HG02642 (cell line): ENCODE measurements around the gene PTPRN2.
"Not testable (repeated sequence)": the region's sequence is repeated elsewhere in the genome, so short reads cannot be mapped to it uniquely, and the experiment has no call there.

Source experiments
- ATAC-seq: cut with Tn5 transposase; IDR thresholded peaks from one replicate; pipeline ENCODE4 v1.9.1; 2021; ENCODE audit warnings: mild to moderate bottlenecking; ENCODE audit not compliant: unreplicated experiment, poor library complexity

Gene PTPRN2

DNA sequence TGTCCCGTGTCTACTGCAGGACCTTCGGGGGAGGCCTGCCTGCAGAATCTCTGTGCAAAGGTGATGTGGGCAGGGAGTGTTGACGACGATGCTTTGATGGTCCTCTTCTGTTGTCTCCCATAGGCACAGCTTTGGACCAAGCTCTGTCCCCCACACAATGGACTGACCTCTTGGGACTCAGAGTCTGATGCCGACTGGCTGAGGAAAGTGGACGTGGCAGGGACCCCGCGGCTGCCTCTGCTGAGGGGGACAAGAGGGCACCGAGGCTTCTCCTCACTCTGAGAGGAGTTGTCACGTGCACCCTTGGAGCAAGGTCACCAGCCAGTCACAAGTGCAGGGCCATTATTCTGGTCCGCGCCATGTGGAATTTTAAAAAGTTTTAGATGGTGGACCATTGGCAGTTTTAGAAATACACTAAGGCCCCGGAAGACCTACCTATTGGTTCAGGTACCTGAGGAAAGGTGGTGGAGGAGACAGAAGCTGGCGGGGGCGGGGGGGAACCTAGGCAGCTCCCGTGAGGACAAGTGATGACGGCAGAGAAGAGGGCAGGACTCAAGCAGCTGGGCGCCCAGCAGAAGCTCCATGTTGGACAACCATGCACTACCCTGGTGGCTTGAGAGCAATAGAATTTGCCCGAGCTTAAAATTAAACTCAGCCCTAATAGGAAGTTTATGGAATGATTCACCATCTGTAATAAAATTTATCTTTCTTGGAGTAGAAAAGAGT is 331.4 kb downstream of the PTPRN2 start:
- ATAC-seq = no peak

DNA sequence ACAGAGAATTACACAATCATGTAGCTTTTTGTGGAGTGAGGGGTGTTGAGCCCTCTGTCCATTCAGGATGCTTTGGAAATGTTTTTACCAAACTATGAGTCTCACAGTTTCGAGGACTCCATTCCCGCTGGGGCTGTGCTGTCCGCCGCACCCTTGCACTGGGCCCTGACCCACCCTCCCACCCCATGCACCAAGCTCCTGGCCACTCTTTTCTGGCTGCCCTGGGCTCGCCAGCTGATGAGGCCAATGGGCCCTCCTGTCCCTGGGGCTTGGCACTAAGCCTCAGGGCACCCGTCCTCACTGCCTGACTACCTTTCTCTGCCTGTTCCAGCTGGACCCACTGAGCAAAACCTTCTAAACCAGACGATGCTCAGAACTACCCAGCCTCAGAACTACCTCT is 332.1 kb downstream of the PTPRN2 start:
- ATAC-seq = no peak

DNA sequence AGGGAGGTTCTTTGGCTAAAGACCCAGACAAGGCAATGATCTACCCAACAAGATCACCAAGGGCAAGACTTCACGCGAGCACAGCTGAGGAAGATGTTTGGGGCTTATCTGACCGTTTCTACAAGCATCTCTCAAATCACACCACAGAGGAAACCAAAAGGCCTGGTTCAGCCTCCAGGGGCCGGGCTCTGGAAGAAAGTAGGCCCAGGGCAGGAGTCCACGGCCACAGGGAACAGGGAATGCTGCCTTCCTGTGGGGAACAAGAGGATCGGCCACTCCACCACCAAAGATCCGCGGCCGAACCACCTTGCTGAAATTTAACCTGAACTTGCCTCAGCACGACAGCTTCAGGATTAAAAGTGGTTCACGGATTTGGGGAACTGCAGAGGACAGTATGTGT is 332.5 kb downstream of the PTPRN2 start:
- ATAC-seq = no peak

- ATAC-seq = not testable (repeated sequence)
Measured at GRCh38 chr7:158253670-158254045, 334.0 kb downstream of the PTPRN2 start.

DNA sequence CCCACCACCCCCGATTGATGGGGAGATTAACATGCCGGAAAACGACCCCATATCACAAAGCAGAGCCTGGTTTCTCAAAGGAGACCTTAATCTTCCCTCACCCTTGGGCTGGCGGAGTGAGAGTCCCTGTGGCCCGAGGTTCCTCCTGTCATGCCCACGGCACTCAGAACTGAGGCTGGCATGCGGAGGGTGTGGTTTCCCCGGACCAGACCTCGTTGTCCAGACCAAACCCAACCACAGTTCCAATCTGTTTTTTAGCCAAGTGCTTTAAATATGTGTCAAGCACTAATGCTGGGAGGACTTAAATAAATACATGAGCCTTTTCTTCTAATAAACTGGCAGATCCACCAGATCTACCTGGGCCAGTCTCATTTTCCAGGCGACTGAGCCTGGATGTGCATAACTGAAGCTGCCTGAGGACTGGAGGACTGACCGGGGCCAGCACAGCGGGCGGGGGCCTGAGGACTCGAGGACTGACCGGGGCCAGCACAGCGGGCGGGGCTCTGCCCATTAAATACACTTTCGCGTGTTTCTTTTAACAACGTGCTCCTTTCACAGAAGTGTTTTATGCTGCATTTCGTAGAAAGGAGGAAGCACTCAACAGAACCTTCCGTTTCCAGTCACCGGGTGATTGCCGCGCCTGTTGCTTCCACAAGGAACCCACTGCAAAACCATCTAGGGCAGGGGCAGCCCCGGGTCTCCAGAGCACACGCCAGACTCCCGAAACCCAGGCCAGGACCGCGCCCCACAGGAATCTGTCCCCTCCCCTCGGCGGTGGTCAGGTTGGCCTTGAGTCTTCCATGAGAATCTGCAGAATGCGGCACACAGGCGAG is 334.6 kb downstream of the PTPRN2 start:
- ATAC-seq = no peak

DNA sequence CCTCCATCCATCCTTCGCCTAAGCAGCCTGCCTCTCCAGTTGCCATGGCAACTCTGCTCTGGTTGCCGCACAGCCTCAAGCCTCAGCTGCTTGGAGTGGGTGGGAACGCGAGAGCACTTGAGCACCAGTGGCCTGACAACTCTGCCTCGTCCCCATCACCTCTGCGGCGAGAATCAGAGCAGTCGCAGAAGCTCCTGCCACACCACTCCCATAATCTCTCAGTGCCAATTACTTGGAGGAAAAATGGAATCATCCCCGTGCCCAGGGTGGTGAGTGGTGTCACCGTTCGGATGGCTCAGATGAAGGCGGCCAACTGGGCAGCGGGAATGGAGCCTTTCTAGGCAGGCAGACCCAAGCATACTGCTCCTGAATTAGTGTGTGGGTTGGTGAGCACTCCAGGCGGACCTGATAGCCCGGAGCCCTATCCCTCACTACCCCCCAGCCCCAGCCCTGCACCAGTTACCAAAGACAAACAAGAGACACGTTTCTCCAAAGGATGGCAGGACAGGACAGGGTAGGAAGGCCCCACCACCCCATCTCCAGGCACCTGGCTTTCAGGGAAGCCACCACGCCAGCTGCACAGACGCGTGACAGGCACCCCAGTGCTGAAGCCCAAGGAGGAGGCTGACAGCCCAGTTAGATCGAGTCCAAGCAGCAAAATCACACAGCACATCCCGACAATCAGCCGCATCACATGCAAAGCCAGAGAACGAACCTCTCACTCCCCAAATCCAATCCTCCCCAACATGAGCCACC is 335.4 kb downstream of the PTPRN2 start:
- no peak for ATAC-seq

GRCh38 chr7:158251061-158251965 is 336.3 kb downstream of the PTPRN2 start:
- no peak for ATAC-seq

GRCh38 chr7:158249692-158250091 is 337.9 kb downstream of the PTPRN2 start:
- ATAC-seq = no peak

DNA sequence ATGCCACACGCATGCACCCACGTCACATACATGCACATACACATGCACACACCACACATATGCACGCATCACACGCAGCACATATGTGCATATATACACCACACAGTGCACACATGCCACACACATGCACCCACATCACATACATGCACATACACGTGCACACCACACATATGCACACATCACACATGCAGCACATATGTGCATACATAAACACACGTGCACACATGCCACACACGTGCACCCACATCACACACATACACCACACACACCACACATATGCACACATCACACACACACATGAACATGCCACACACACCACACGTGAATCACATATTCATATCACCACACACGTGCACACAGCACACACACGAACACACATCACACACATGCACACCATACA is 338.8 kb downstream of the PTPRN2 start:
- no peak for ATAC-seq

DNA sequence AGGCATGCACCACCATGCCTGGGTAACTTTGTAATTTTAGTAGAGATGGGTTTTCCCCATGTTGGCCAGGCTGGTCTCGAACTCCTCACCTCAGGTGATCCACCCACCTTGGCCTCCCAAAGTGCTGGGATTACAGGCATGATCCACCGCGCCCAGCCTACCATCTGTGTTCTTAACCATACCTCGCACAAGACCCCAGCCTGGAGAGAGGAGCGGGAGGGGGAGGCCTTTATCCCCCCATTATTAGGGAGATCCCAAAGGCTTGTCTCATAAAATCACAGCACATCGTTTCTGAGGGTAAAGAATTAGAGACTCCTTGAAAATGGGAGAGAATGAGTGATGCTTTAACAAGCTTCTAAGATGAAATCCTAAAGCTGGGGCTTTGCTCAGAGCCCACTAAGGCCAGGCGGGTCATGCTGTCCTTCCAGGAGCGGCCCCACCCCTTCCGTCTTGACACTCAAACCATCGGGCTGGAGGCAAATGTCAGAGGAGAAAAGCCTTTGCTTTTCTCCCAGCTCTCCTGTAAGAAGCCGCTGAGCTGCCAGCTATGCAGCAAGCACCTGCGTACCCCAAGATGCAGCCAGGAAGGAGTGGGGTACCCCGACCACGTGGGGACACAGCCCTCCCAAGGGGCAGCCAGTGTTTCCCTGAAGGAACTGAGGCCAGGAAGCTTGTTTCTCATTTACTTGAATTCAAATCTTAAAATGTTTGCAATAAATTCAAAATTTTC is 339.7 kb downstream of the PTPRN2 start:
- no peak for ATAC-seq

DNA sequence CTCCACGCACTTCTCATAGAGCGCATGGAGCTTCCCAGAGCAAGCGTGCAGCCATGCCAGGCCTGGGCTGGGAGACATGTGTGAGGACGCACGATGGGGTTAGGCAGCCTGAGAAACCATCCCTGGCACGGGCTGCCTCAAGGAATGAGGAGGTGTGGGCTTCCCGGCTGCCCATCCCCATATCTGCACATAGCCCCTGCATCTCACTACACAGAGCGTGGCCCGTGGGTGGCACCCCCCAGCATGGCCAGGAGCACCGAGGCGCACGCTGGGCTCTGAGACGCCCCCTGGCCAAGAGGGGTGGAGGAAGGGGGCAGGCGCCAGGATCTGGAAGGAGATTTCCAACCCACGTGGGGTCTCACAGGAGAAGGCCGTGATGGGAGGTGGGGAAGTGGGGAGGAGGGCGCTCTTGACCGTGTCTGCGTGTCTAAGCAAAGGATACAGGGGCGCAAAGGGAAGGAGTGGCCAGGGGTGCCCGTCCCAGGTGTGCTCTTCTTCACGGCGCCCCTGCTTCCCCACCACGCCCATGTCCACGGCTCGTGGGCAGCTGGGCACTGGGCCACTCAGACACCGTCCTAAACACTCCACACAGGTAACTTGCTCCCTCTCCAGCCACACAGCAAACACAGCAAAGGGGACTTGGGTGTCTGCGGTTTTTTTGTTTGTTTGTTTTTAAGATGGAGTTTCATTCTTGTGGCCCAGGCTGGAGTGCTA is 340.5 kb downstream of the PTPRN2 start:
- ATAC-seq = no peak

DNA sequence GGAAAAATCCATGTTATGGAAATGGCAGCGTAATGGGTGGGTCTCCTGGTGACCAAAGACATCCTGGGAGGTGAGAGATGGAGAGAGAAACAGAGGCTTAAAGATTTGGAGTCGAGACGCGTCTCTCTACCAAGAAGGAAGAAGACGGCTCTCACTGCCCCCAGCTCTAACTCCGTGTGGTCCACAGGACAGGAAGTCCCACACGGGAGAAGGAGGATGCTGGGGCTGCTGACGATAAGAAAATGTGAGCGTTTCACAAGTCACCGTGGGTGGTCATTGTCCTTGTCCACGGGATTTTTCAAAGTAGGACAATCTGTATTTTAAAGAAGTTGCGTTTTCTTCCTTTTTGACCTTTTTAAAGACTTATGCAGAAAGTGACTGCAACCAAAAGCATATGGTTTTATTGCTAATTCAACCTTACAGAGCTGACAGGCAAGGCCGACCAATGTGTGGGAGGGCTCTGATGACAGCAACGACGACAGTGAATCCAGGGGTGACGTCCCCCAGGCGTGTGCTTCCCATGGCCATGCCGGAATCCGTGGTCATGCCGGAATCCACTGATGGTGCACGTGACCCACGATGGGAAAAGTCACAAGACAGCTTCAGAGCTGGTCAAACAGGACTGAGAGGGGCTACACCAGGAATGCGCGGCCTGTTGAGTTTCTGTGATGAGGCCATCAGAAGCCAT is 341.2 kb downstream of the PTPRN2 start:
- no peak for ATAC-seq

- no peak for ATAC-seq
Measured at GRCh38 chr7:158245724-158246041, 341.9 kb downstream of the PTPRN2 start.

DNA sequence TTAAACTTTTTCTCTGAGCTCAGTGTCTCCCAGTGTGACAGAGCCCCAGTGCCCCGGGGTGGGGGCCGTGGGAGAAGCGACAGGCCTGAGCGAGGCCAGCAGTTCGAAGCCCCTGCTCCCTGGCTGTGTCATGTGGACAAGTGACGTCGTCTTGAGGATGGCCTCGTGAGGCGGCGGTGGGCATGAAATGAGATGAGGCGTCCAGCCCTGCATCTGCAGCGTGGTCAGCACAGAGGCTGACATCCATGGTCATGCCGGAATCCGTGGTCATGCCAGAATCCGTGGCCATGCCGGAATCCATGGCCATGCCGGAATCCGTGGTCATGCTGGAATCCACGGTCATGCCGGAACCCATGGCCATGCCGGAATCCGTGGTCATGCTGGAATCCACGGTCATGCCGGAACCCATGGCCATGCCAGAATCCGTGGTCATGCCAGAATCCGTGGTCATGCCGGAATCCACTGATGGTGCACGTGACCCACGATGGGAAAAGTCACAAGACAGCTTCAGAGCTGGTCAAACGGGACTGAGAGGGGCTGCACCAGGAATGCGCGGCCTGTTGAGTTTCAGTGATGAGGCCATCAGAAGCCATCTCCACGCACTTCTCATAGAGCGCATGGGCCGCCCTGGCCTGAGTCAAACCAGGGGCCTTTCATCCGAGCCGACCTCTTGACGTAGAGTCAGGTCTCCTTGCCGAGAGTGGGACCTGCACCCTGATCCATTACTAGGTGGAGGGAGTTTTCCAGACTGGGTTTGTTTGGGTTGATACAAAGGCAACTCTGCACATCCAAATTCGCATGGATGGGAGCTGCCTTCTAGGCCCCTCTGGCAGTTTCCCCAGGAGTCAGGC is 342.5 kb downstream of the PTPRN2 start:
- ATAC-seq = no peak

DNA sequence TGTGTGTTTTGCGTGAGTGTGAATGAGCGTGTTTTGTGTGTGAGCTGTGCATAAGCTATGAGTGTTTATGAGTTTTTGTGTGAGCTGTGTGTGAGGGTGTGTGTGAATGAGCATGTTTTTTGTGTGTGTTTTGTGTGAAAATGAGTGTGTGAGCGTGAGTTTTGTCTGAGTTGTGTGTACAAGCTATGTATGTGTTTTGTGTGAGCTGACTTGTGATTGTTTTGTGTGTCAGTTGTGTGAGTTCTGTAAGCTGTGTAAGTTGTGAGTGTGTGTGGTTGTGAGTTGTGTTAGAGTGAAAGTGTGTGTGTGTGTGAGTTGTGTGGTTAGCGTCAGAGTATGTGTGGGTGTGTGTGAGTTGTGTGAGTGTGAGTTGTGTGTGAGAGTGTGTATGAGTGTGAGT is 343.2 kb downstream of the PTPRN2 start:
- no peak for ATAC-seq

GRCh38 chr7:158241919-158242318 is 345.7 kb downstream of the PTPRN2 start:
- no peak for ATAC-seq

DNA sequence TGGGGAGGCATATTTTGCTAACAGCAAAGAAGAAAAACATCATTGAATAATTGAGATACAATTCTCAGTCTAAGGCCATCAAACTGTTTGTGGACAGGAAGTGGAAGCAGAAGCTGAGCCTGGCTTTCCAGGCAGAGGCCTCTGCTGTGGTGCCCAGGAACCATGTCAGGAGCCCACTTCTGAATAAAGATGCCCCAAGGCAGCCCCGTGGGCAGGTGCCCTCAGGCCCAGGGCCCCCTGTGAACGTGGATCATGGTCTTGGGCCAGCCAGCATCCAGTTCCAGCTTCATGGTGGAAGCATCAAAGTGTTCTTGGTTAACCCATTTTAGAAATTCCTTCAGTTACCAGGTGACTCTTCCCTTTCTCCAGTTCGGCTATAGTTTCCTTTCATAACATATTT is 346.8 kb downstream of the PTPRN2 start:
- ATAC-seq = no peak
